ENCODE results near the gene PDE3A.

DNA sequence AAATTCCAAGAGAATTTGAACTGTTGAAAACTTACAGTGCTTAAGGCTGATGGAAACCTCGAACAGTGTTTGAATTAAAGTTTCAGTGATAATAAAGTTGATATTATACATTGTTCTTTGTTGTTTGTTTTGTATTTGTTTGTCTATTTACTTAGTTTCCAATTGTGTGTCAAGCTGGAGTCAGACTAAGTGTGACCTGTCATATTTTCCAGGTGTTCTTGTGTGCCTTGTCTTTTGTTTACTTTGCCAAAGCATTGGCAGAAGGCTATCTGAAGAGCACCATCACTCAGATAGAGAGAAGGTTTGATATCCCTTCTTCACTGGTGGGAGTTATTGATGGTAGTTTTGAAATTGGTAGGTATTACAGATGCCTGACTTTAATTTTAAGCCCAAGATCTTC, 332.8 kb downstream of the PDE3A start:
- no peak for TF ChIP-seq POLR2A (IDR thresholded peaks at IDR 0.05)
- TF ChIP-seq CTCF (IDR thresholded peaks at IDR 0.05) = no peak
- no peak for TF ChIP-seq POLR2AphosphoS5 (IDR thresholded peaks at IDR 0.05)

All from breast epithelium (tissue), 3 donors.